ENCODE results near the gene DZIP3.

Gene DZIP3

DNA sequence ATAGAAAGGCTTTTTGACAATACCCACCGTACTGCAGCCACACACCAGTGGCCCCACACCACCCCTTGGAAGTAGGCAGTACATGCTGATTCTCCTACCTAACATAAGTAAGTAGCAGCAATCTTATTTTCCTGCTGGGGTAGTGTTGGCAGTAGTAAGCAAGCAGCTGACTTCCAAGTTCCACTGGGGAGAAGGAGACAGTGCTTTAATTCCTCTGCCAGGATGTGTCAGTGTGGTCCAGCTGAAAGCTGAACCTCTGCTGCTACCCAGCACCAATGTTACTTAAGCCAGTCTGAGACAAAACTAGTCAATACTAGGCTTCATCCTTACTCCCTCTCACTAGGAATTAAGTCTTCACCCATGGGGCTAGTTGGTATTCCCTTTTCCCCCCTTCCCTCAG, 74.7 kb downstream of the DZIP3 start:
- H3K27me3 ChIP-seq, result no peaks in the 10 kb centered on the region
- H3K36me3 ChIP-seq, result no peaks in the 10 kb centered on the region
- no peaks in the 10 kb centered on the region for H3K4me1 ChIP-seq (ENCODE audit: control insufficient read depth in 1 of 2, insufficient read depth in 1 of 2, low read depth in 1 of 2, low read length in 1 of 2)
- H3K27ac ChIP-seq, result no peak overlapping the region
- H3K9me3 ChIP-seq, result no peaks in the 10 kb centered on the region
- TF ChIP-seq, protein P1, sequence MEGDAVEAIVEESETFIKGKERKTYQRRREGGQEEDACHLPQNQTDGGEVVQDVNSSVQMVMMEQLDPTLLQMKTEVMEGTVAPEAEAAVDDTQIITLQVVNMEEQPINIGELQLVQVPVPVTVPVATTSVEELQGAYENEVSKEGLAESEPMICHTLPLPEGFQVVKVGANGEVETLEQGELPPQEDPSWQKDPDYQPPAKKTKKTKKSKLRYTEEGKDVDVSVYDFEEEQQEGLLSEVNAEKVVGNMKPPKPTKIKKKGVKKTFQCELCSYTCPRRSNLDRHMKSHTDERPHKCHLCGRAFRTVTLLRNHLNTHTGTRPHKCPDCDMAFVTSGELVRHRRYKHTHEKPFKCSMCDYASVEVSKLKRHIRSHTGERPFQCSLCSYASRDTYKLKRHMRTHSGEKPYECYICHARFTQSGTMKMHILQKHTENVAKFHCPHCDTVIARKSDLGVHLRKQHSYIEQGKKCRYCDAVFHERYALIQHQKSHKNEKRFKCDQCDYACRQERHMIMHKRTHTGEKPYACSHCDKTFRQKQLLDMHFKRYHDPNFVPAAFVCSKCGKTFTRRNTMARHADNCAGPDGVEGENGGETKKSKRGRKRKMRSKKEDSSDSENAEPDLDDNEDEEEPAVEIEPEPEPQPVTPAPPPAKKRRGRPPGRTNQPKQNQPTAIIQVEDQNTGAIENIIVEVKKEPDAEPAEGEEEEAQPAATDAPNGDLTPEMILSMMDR (IDR thresholded peaks at IDR 0.05), result no peak
- no peak overlapping the region for H3K4me3 ChIP-seq (ENCODE audit: low read depth in 1 of 2, low read length in 1 of 2)

DNA sequence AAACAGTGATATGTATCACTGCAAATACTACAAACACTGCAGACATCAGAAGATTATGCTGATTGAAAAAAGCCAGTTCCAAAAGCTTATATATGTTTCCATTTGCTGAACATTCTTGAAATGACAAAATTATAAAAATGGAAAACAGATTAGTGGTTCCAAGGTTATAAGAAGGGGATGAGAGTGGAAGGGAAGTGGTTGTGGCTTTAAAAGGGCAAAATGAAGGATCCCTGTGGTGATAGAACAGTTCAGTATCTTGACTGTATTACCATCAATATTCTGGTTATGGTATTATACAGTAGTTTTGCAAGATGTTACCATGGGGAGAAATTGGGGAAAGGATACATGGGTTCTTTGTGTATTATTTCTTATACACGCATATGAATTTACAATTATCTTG, 77.8 kb downstream of the DZIP3 start:
- TF ChIP-seq, protein P1 (IDR thresholded peaks at IDR 0.05), result no peak
- Histone ChIP-seq H3K4me1 (ENCODE audit: control insufficient read depth in 1 of 2, insufficient read depth in 1 of 2, low read depth in 1 of 2, low read length in 1 of 2) (no peaks in the 10 kb centered on the region), H3K36me3 (no peaks in the 10 kb centered on the region), H3K4me3 (ENCODE audit: low read depth in 1 of 2, low read length in 1 of 2) (no peak overlapping the region), H3K9me3 (no peaks in the 10 kb centered on the region), H3K27me3 (no peaks in the 10 kb centered on the region), H3K27ac (no peak overlapping the region)

- no peaks in the 10 kb centered on the region for H3K27me3 ChIP-seq
- H3K4me3 ChIP-seq (ENCODE audit: low read depth in 1 of 2, low read length in 1 of 2), result no peak overlapping the region
- no peaks in the 10 kb centered on the region for H3K9me3 ChIP-seq
- TF ChIP-seq, protein P1 (IDR thresholded peaks at IDR 0.05), result no peak
- no peaks in the 10 kb centered on the region for H3K36me3 ChIP-seq
- H3K27ac ChIP-seq, result no peak overlapping the region
- H3K4me1 ChIP-seq (ENCODE audit: control insufficient read depth in 1 of 2, insufficient read depth in 1 of 2, low read depth in 1 of 2, low read length in 1 of 2), result no peaks in the 10 kb centered on the region
Observed at GRCh38 chr3:108669208-108669607, 79.7 kb downstream of the DZIP3 start.

DNA sequence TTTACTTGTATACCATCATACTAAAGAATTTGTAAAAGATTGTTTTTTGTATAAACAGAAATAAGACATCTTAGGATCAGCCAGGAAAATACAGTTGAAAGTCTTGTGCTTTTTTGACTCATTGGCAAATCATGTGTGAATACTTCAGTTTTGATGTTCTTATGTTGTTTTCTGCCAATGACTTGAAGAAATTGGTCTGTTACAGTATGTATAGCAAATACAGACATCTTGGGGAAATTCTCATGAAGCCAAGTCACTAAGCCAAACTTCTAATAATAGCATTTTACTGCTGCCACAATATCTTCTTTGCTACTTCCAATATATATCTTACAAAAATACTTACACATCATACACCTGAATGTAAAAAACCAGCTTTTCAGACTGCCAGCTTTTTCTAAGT, 83.2 kb downstream of the DZIP3 start:
- TF ChIP-seq, protein P1 (IDR thresholded peaks at IDR 0.05), result no peak
- H3K27me3 ChIP-seq, result no peaks in the 10 kb centered on the region
- no peaks in the 10 kb centered on the region for H3K4me1 ChIP-seq (ENCODE audit: control insufficient read depth in 1 of 2, insufficient read depth in 1 of 2, low read depth in 1 of 2, low read length in 1 of 2)
- no peaks in the 10 kb centered on the region for H3K9me3 ChIP-seq
- no peak overlapping the region for H3K4me3 ChIP-seq (ENCODE audit: low read depth in 1 of 2, low read length in 1 of 2)
- H3K36me3 ChIP-seq, result no peaks in the 10 kb centered on the region
- no peak overlapping the region for H3K27ac ChIP-seq

- no peak overlapping the region for H3K27ac ChIP-seq
- no peak overlapping the region for H3K4me3 ChIP-seq (ENCODE audit: low read depth in 1 of 2, low read length in 1 of 2)
- no peaks in the 10 kb centered on the region for H3K9me3 ChIP-seq
- TF ChIP-seq, protein P1 (IDR thresholded peaks at IDR 0.05), result no peak
- H3K27me3 ChIP-seq, result no peaks in the 10 kb centered on the region
- H3K36me3 ChIP-seq, result no peaks in the 10 kb centered on the region
- H3K4me1 ChIP-seq (ENCODE audit: control insufficient read depth in 1 of 2, insufficient read depth in 1 of 2, low read depth in 1 of 2, low read length in 1 of 2), result no peaks in the 10 kb centered on the region
Observed at GRCh38 chr3:108673988-108674661, 84.6 kb downstream of the DZIP3 start.
